PC-3 (cell line): ENCODE results near the gene ST8SIA4. TPM values are rescaled to one million over a fixed set of nuclear protein-coding genes. Genes with fewer than 3 reads are reported as not detected.
A peak's percentile ranks its signal among the peaks of the same experiment; 100 is the strongest.

ENCODE experiments used
- ATAC-seq: fragments of 200-7000 bp; cut with Tn5 transposase; 2 replicates; pipeline ENCODE4 v1.9.1; 2020; ENCODE audit warnings: mild to moderate bottlenecking, moderate library complexity
- BruUV-seq: library from RNA; stranded (reverse); fragments of 400-500 nt; replicated peaks from 2 replicates; lab custom pipeline; 2021; lab: Mats Ljungman, UMichigan
- CTCF ChIA-PET: fragments of 300-600 bp; sonication (Branson Sonifier 250); formaldehyde crosslinking; loops from one replicate; lab custom pipeline; 2022; ENCODE audit warnings: antibody characterized with exemption; lab: Charles Lee
- POLR2A ChIA-PET: fragments of 300-600 bp; sonication (Branson Sonifier 250); formaldehyde crosslinking; loops from one replicate; lab custom pipeline; 2022; ENCODE audit warnings: antibody characterized with exemption; ENCODE audit not compliant: unreplicated experiment; lab: Charles Lee
- DNase-seq: peaks from one replicate; pipeline ENCODE4 v3.0.0-alpha.2; 2015
- H2AFZ ChIP-seq: fragments of 300-600 bp; sonication (generic); 2 replicates; pipeline ENCODE4 v1.6.0; 2016; ENCODE audit warnings: antibody characterized with exemption, low read length
- H3F3A ChIP-seq: fragments of 300-600 bp; sonication (generic); one replicate; pipeline ENCODE4 v1.6.0; 2017; ENCODE audit warnings: antibody characterized with exemption, low read length, control low read depth, mild to moderate bottlenecking; ENCODE audit not compliant: unreplicated experiment
- H3K27ac ChIP-seq: fragments of 300-600 bp; sonication (generic); 2 replicates; pipeline ENCODE4 v1.5.1; 2016; ENCODE audit warnings: mild to moderate bottlenecking, low read length
- H3K27me3 ChIP-seq: fragments of 300-600 bp; sonication (generic); 2 replicates; pipeline ENCODE4 v1.6.1; 2016; ENCODE audit warnings: low read length, mixed read lengths
- H3K36me3 ChIP-seq: fragments of 300-600 bp; sonication (generic); 2 replicates; pipeline ENCODE4 v1.6.1; 2016; ENCODE audit warnings: low read depth, mixed run types, low read length, mixed read lengths
- H3K4me1 ChIP-seq: fragments of 300-600 bp; sonication (generic); 2 replicates; pipeline ENCODE4 v1.5.1; 2016; ENCODE audit warnings: low read length; ENCODE audit not compliant: insufficient read depth
- H3K4me2 ChIP-seq: fragments of 300-600 bp; sonication (generic); 2 replicates; pipeline ENCODE4 v1.6.0; 2016; ENCODE audit warnings: low read length
- H3K4me3 ChIP-seq: fragments of 300-600 bp; sonication (generic); 2 replicates; pipeline ENCODE4 v1.5.1; 2016; ENCODE audit warnings: mild to moderate bottlenecking, low read length, mixed read lengths
- H3K79me2 ChIP-seq: fragments of 300-600 bp; sonication (generic); 2 replicates; pipeline ENCODE4 v1.6.1; 2017; ENCODE audit warnings: low read length, mixed read lengths
- H3K9ac ChIP-seq: fragments of 300-600 bp; sonication (generic); 2 replicates; pipeline ENCODE4 v1.6.0; 2016; ENCODE audit warnings: mild to moderate bottlenecking, low read length
- H3K9me2 ChIP-seq: fragments of 300-600 bp; sonication (generic); replicated peaks from 2 replicates; pipeline ENCODE4 v1.6.1; 2016; ENCODE audit warnings: mixed run types, low read length, mixed read lengths
- H3K9me3 ChIP-seq: fragments of 300-600 bp; sonication (generic); 2 replicates; pipeline ENCODE4 v1.6.1; 2016; ENCODE audit warnings: low read length, mixed read lengths
- H4K20me1 ChIP-seq: fragments of 300-600 bp; sonication (generic); 2 replicates; pipeline ENCODE4 v1.6.1; 2016; ENCODE audit warnings: low read length, mixed read lengths
- CTCF ChIP-seq: fragments of 300-600 bp; sonication (generic); conservative IDR thresholded peaks from 2 replicates; pipeline ENCODE4 v1.5.1; 2017; ENCODE audit warnings: antibody characterized with exemption, low read depth, mild to moderate bottlenecking, low read length
- EZH2 ChIP-seq: fragments of 300-600 bp; sonication (generic); IDR thresholded peaks from one replicate; pipeline ENCODE4 v1.6.1; 2017; ENCODE audit warnings: antibody characterized with exemption, mild to moderate bottlenecking, low read length; ENCODE audit not compliant: unreplicated experiment
- EZH2phosphoT487 ChIP-seq: fragments of 300-600 bp; sonication (generic); IDR thresholded peaks from 2 replicates; pipeline ENCODE4 v1.6.1; 2018; ENCODE audit warnings: mild to moderate bottlenecking, antibody characterized with exemption, low read length, borderline replicate concordance
- intact Hi-C: fragments of 100-400 bp; cut with micrococcal nuclease; formaldehyde crosslinking; loops from 2 replicates; pipeline ENCODE4 v1.9.0; 2023
- total RNA-seq: library from RNA; depleted of rRNA; stranded (reverse); fragments of >200 nt; gene quantifications from 2 replicates; pipeline ENCODE4 v1.2.3, GENCODE V29; 2014

ST8SIA4 gene
- total RNA-seq, 1 experiment from 2014 or later, result 0.91 TPM

- Histone ChIP-seq H3K4me3 (no peak overlapping the region), H3K9me2 (no peaks in the 10 kb centered on the region), H3K4me1 (peaks cover 23% of the 10 kb centered on the region), H3K27ac (no peak overlapping the region), H3K9ac (no peak overlapping the region), H3K4me2 (no peak overlapping the region), H3K9me3 (no peaks in the 10 kb centered on the region), H3K79me2 (no peaks in the 10 kb centered on the region), H3K27me3 (no peaks in the 10 kb centered on the region), H4K20me1 (no peaks in the 10 kb centered on the region), H3K36me3 (no peaks in the 10 kb centered on the region), H2AFZ (no peak overlapping the region), H3F3A (no peaks in the 10 kb centered on the region)
- no peak for ATAC-seq
- CTCF ChIA-PET, result no interaction called here
- no peak for TF ChIP-seq CTCF
- TF ChIP-seq EZH2, result no peak
- no peak for TF ChIP-seq EZH2phosphoT487
- intact Hi-C loops, result no loop called here
- BruUV-seq, result no TSS peak
- POLR2A ChIA-PET, result no interaction called here
- no peak for DNase-seq
Observed at GRCh38 chr5:100861148-100861547, 41.9 kb downstream of the ST8SIA4 start.

GRCh38 chr5:100860407-100860806 lies 42.7 kb downstream of the ST8SIA4 start:
- no peaks in the 10 kb centered on the region for H3K9me3 ChIP-seq
- no peak overlapping the region for H3K4me3 ChIP-seq
- TF ChIP-seq CTCF, result no peak
- no peaks in the 10 kb centered on the region for H4K20me1 ChIP-seq
- H3F3A ChIP-seq, result no peaks in the 10 kb centered on the region
- CTCF ChIA-PET, result no interaction called here
- no peaks in the 10 kb centered on the region for H3K9me2 ChIP-seq
- H3K27me3 ChIP-seq, result no peaks in the 10 kb centered on the region
- no TSS peak for BruUV-seq
- H3K36me3 ChIP-seq, result no peaks in the 10 kb centered on the region
- H3K27ac ChIP-seq, result no peak overlapping the region
- peaks cover 23% of the 10 kb centered on the region for H3K4me1 ChIP-seq
- POLR2A ChIA-PET, result no interaction called here
- intact Hi-C loops, result no loop called here
- DNase-seq, result no peak
- ATAC-seq, result no peak
- no peak overlapping the region for H2AFZ ChIP-seq
- no peaks in the 10 kb centered on the region for H3K79me2 ChIP-seq
- no peak overlapping the region for H3K9ac ChIP-seq
- no peak overlapping the region for H3K4me2 ChIP-seq

- CTCF ChIA-PET, result no interaction called here
Observed at GRCh38 chr5:100858987-100859545, 44.0 kb downstream of the ST8SIA4 start.

More at GRCh38 chr5:100858987-100859545, 44.0 kb downstream of the ST8SIA4 start:
- Histone ChIP-seq H3K9me3 (no peaks in the 10 kb centered on the region), H3K36me3 (no peaks in the 10 kb centered on the region), H3K9me2 (no peaks in the 10 kb centered on the region), H3K4me1 (peaks cover 17% of the 10 kb centered on the region), H3K79me2 (no peaks in the 10 kb centered on the region), H3F3A (no peaks in the 10 kb centered on the region), H2AFZ (no peak overlapping the region), H3K9ac (no peak overlapping the region), H3K4me3 (peak overlapping the region; percentile 15; the same call in 1 of the 2 replicates), H3K4me2 (peak overlapping the region; percentile 66), H4K20me1 (no peaks in the 10 kb centered on the region), H3K27me3 (no peaks in the 10 kb centered on the region), H3K27ac (peak overlapping the region; percentile 43)
- ATAC-seq (peak; percentile 96), DNase-seq (peak; percentile 79)
- POLR2A ChIA-PET, result interaction anchor here (0.6 kb wide), 1 partner anchor 41 kb away, joined by 3 read pairs; no protein-coding TSS in a partner anchor
- TF ChIP-seq EZH2 (no peak), CTCF (no peak), EZH2phosphoT487 (no peak)
- no TSS peak for BruUV-seq
- intact Hi-C loops, result loop anchor here (1.0 kb wide), 3 partner anchors 37 to 224 kb away; no protein-coding TSS in a partner anchor
